ENCODE data around the gene NFATC2IP. TPM values are rescaled to one million over a fixed set of nuclear protein-coding genes. Genes with fewer than 3 reads are reported as not detected.

The NFATC2IP gene
- polyA plus RNA-seq, 1 donor from 2014 or later, result 39.1 TPM

GRCh38 chr16:28984619-28985135 is 33.9 kb downstream of the NFATC2IP start, which contains the start of gene LAT:
LAT (plus strand) TSS chr16:28985052; CDS start chr16:28985418, 366 bp downstream.
- H3K9me2 ChIP-seq (ENCODE audit: insufficient read depth, low read length), result no peaks in the 10 kb centered on the region
- TF ChIP-seq MXI1 (conservative IDR thresholded peaks at IDR 0.05; ENCODE audit: poor library complexity, severe bottlenecking), result no peak
- TF ChIP-seq POLR2AphosphoS5 (IDR thresholded peaks at IDR 0.05), result no peak
- no peak for TF ChIP-seq RAD21 (conservative IDR thresholded peaks at IDR 0.05)
- TF ChIP-seq REST (IDR thresholded peaks at IDR 0.05; ENCODE audit: borderline replicate concordance), result no peak
- TF ChIP-seq SMC3 (conservative IDR thresholded peaks at IDR 0.05; ENCODE audit: poor library complexity), result no peak
- no peak for TF ChIP-seq EP300 (conservative IDR thresholded peaks at IDR 0.05; ENCODE audit: poor library complexity, severe bottlenecking)
- no peak for TF ChIP-seq CTCF (IDR thresholded peaks at IDR 0.05; ENCODE audit: poor library complexity, severe bottlenecking)
- no peak for TF ChIP-seq EZH2 (IDR thresholded peaks at IDR 0.05; ENCODE audit: borderline replicate concordance, insufficient read depth, low read length, poor library complexity, severe bottlenecking)
- TF ChIP-seq TAF1 (IDR thresholded peaks at IDR 0.05; ENCODE audit: low read depth), result no peak
- no peaks in the 10 kb centered on the region for H3K27me3 ChIP-seq (ENCODE audit: insufficient read depth, low read depth, low read length)
- H3K4me3 ChIP-seq (ENCODE audit: low read length), result no peak within 1 kb of the TSS
- no peak within 1 kb of the TSS for H2AFZ ChIP-seq (ENCODE audit: low read depth, low read length)
- no peak within 1 kb of the TSS for H3K9ac ChIP-seq (ENCODE audit: low read length)
- H3K9me3 ChIP-seq (ENCODE audit: low read length), result no peaks in the 10 kb centered on the region
- no peaks in the 10 kb centered on the region for H3K79me2 ChIP-seq (replicated peaks; ENCODE audit: insufficient read depth, low read length)
- no peak within 1 kb of the TSS for H3K4me2 ChIP-seq (ENCODE audit: low read length)
- no peak within 1 kb of the TSS for H3K27ac ChIP-seq (ENCODE audit: low read length)
- H4K20me1 ChIP-seq (ENCODE audit: insufficient read depth), result no peaks in the 10 kb centered on the region
- H3K36me3 ChIP-seq (ENCODE audit: insufficient read depth, low read length), result no peaks in the 10 kb centered on the region
- H3F3A ChIP-seq (ENCODE audit: insufficient read depth, low read length, poor library complexity, severe bottlenecking), result no peaks in the 10 kb centered on the region

- H3K4me3 ChIP-seq (ENCODE audit: low read length), result no peak overlapping the region
- no peaks in the 10 kb centered on the region for H3K27me3 ChIP-seq (ENCODE audit: insufficient read depth, low read depth, low read length)
- no peaks in the 10 kb centered on the region for H3K9me3 ChIP-seq (ENCODE audit: low read length)
- no peaks in the 10 kb centered on the region for H3K9me2 ChIP-seq (ENCODE audit: insufficient read depth, low read length)
- no peaks in the 10 kb centered on the region for H4K20me1 ChIP-seq (ENCODE audit: insufficient read depth)
- no peaks in the 10 kb centered on the region for H3F3A ChIP-seq (ENCODE audit: insufficient read depth, low read length, poor library complexity, severe bottlenecking)
- H3K9ac ChIP-seq (ENCODE audit: low read length), result no peak overlapping the region
- no peak for TF ChIP-seq MXI1 (conservative IDR thresholded peaks at IDR 0.05; ENCODE audit: poor library complexity, severe bottlenecking)
- no peak for TF ChIP-seq TAF1 (IDR thresholded peaks at IDR 0.05; ENCODE audit: low read depth)
- no peak for TF ChIP-seq REST (IDR thresholded peaks at IDR 0.05; ENCODE audit: borderline replicate concordance)
- no peak for TF ChIP-seq POLR2AphosphoS5 (IDR thresholded peaks at IDR 0.05)
- no peak for TF ChIP-seq RAD21 (conservative IDR thresholded peaks at IDR 0.05)
- TF ChIP-seq CTCF (IDR thresholded peaks at IDR 0.05; ENCODE audit: poor library complexity, severe bottlenecking), result no peak
- TF ChIP-seq SMC3 (conservative IDR thresholded peaks at IDR 0.05; ENCODE audit: poor library complexity), result no peak
- TF ChIP-seq EP300 (conservative IDR thresholded peaks at IDR 0.05; ENCODE audit: poor library complexity, severe bottlenecking), result no peak
- TF ChIP-seq EZH2 (IDR thresholded peaks at IDR 0.05; ENCODE audit: borderline replicate concordance, insufficient read depth, low read length, poor library complexity, severe bottlenecking), result no peak
- no peak overlapping the region for H3K4me2 ChIP-seq (ENCODE audit: low read length)
- H3K36me3 ChIP-seq (ENCODE audit: insufficient read depth, low read length), result no peaks in the 10 kb centered on the region
- H2AFZ ChIP-seq (ENCODE audit: low read depth, low read length), result no peak overlapping the region
- no peak overlapping the region for H3K27ac ChIP-seq (ENCODE audit: low read length)
- no peaks in the 10 kb centered on the region for H3K79me2 ChIP-seq (replicated peaks; ENCODE audit: insufficient read depth, low read length)
Observed at GRCh38 chr16:28985211-28986041, 34.7 kb downstream of the NFATC2IP start.

Measured in neural cell (in vitro differentiated cells).